Neural crest cell (in vitro differentiated cells): ENCODE results near the gene DNAJC1. TPM values are rescaled to one million over a fixed set of nuclear protein-coding genes. Genes with fewer than 3 reads are reported as not detected.
A peak's percentile ranks its signal among the peaks of the same experiment; 100 is the strongest.

ENCODE experiments used
- DNase-seq: peaks from one replicate; pipeline ENCODE4 v3.0.0; 2021; ENCODE audit warnings: low read depth, mixed read lengths, low spot score
- H3K27ac Mint-ChIP-seq: one replicate; pipeline ENCODE4 v1.8.0; 2021; ENCODE audit warnings: mild to moderate bottlenecking, mixed read lengths; ENCODE audit not compliant: unreplicated experiment
- H3K27me3 Mint-ChIP-seq: 2 replicates; pipeline ENCODE4 v1.8.0; 2021; ENCODE audit warnings: low read depth, mild to moderate bottlenecking, mixed read lengths
- H3K36me3 Mint-ChIP-seq: 2 replicates; pipeline ENCODE4 v1.8.0; 2021; ENCODE audit warnings: low read depth, mild to moderate bottlenecking, mixed read lengths
- H3K4me1 Mint-ChIP-seq: 2 replicates; pipeline ENCODE4 v1.8.0; 2021; ENCODE audit warnings: mixed read lengths
- H3K4me3 Mint-ChIP-seq: one replicate; pipeline ENCODE4 v1.8.0; 2021; ENCODE audit warnings: mild to moderate bottlenecking, mixed read lengths
- H3K9me3 Mint-ChIP-seq: 2 replicates; pipeline ENCODE4 v1.8.0; 2021; ENCODE audit warnings: mixed read lengths
- CTCF ChIP-seq: fragments of 200-600 bp; sonication (generic); conservative IDR thresholded peaks from 2 replicates; pipeline ENCODE4 v1.5.0; 2021; ENCODE audit warnings: antibody characterized with exemption, mild to moderate bottlenecking
- total RNA-seq: library from RNA; stranded (reverse); gene quantifications from 2 replicates; pipeline ENCODE4 v1.2.1, GENCODE V29; 2021

DNAJC1 gene
- total RNA-seq, 1 donor from 2014 or later, result 34.3 TPM

GRCh38 chr10:22017283-22018020, 13.9 kb upstream of the DNAJC1 start:
- Mint-ChIP-seq H3K36me3 (no peaks in the 10 kb centered on the region), H3K4me3 (no peak overlapping the region), H3K27ac (no peak overlapping the region), H3K9me3 (no peaks in the 10 kb centered on the region), H3K4me1 (no peaks in the 10 kb centered on the region), H3K27me3 (no peaks in the 10 kb centered on the region)
- no peak for TF ChIP-seq CTCF
- no peak for DNase-seq

- H3K36me3 Mint-ChIP-seq, result no peaks in the 10 kb centered on the region
- H3K9me3 Mint-ChIP-seq, result no peaks in the 10 kb centered on the region
- no peak for DNase-seq
Measured at GRCh38 chr10:22016046-22016705, 12.6 kb upstream of the DNAJC1 start.

GRCh38 chr10:22010973-22011408, 7.5 kb upstream of the DNAJC1 start:
- no peak overlapping the region for H3K4me3 Mint-ChIP-seq
- peaks cover 7% of the 10 kb centered on the region for H3K9me3 Mint-ChIP-seq
- H3K36me3 Mint-ChIP-seq, result peaks cover 3% of the 10 kb centered on the region
- H3K27me3 Mint-ChIP-seq, result no peaks in the 10 kb centered on the region
- H3K4me1 Mint-ChIP-seq, result no peaks in the 10 kb centered on the region
- no peak for DNase-seq
- peak; percentile 79 for TF ChIP-seq CTCF
- no peak overlapping the region for H3K27ac Mint-ChIP-seq

More at GRCh38 chr10:22016046-22016705, 12.6 kb upstream of the DNAJC1 start:
- H3K27me3 Mint-ChIP-seq, result no peaks in the 10 kb centered on the region
- no peak overlapping the region for H3K4me3 Mint-ChIP-seq
- no peak for TF ChIP-seq CTCF
- H3K4me1 Mint-ChIP-seq, result no peaks in the 10 kb centered on the region
- H3K27ac Mint-ChIP-seq, result no peak overlapping the region

- H3K27ac Mint-ChIP-seq, result no peak overlapping the region
- no peak for TF ChIP-seq CTCF
Measured at GRCh38 chr10:22010539-22010938, 7.0 kb upstream of the DNAJC1 start.

GRCh38 chr10:22006379-22006884, 2.9 kb upstream of the DNAJC1 start:
- no peak overlapping the region for H3K4me3 Mint-ChIP-seq
- peaks cover 18% of the 10 kb centered on the region for H3K4me1 Mint-ChIP-seq
- no peak for DNase-seq
- H3K9me3 Mint-ChIP-seq, result peaks cover 7% of the 10 kb centered on the region
- no peaks in the 10 kb centered on the region for H3K27me3 Mint-ChIP-seq
- no peak overlapping the region for H3K27ac Mint-ChIP-seq
- no peak for TF ChIP-seq CTCF
- peaks cover 3% of the 10 kb centered on the region for H3K36me3 Mint-ChIP-seq

More at GRCh38 chr10:22010539-22010938, 7.0 kb upstream of the DNAJC1 start:
- H3K4me3 Mint-ChIP-seq, result no peak overlapping the region
- H3K4me1 Mint-ChIP-seq, result no peaks in the 10 kb centered on the region
- no peaks in the 10 kb centered on the region for H3K27me3 Mint-ChIP-seq
- H3K9me3 Mint-ChIP-seq, result peaks cover 7% of the 10 kb centered on the region
- DNase-seq, result no peak
- H3K36me3 Mint-ChIP-seq, result peaks cover 3% of the 10 kb centered on the region
